WTC11 (cell line): ENCODE results near the gene GPR15LG. TPM values are rescaled to one million over a fixed set of nuclear protein-coding genes. Genes with fewer than 3 reads are reported as not detected.

ENCODE experiments used
- ATAC-seq: fragments of 200-7000 bp; cut with Tn5 transposase; 2 replicates; pipeline ENCODE4 v1.10.0; 2021; ENCODE audit warnings: mild to moderate bottlenecking, moderate library complexity
- CTCF ChIA-PET: fragments of 300-600 bp; sonication (Branson Sonifier 250); formaldehyde crosslinking; loops from one replicate; lab custom pipeline; 2021; ENCODE audit warnings: antibody characterized with exemption; lab: Charles Lee
- POLR2A ChIA-PET: fragments of 350-600 bp; sonication (Branson Sonifier 250); formaldehyde crosslinking; loops from one replicate; lab custom pipeline; 2021; ENCODE audit warnings: antibody characterized with exemption; lab: Charles Lee
- DNase-seq: peaks from one replicate; pipeline ENCODE4 v3.0.0; 2021; ENCODE audit warnings: low spot score
- H3K27ac Mint-ChIP-seq: 2 replicates; pipeline ENCODE4 v1.8.0; 2021; ENCODE audit warnings: mixed read lengths
- H3K27me3 Mint-ChIP-seq: 2 replicates; pipeline ENCODE4 v1.8.0; 2021; ENCODE audit warnings: low read depth, mild to moderate bottlenecking, moderate library complexity, mixed read lengths
- H3K36me3 Mint-ChIP-seq: 2 replicates; pipeline ENCODE4 v1.8.0; 2021; ENCODE audit warnings: mixed read lengths
- H3K4me1 Mint-ChIP-seq: 2 replicates; pipeline ENCODE4 v1.8.0; 2022; ENCODE audit warnings: mixed read lengths
- H3K4me3 Mint-ChIP-seq: 2 replicates; pipeline ENCODE4 v1.8.0; 2021; ENCODE audit warnings: mild to moderate bottlenecking, moderate library complexity, mixed read lengths
- H3K9me3 Mint-ChIP-seq: 2 replicates; pipeline ENCODE4 v1.8.0; 2021; ENCODE audit warnings: mixed read lengths
- CREB1 ChIP-seq: sonication (generic); formaldehyde crosslinking; IDR thresholded peaks from 2 replicates; pipeline ENCODE4 v1.8.0; 2023; ENCODE audit warnings: mild to moderate bottlenecking, missing genetic modification reagents
- FOXJ3 ChIP-seq: sonication (generic); formaldehyde crosslinking; IDR thresholded peaks from 2 replicates; pipeline ENCODE4 v1.9.0; 2021; ENCODE audit warnings: missing genetic modification reagents, mild to moderate bottlenecking, borderline replicate concordance
- JAZF1 ChIP-seq: fragments of 250-450 bp; sonication (Bioruptor Pico); IDR thresholded peaks from 2 replicates; pipeline ENCODE4 v1.9.0; 2021; ENCODE audit warnings: moderate library complexity, mild to moderate bottlenecking, inconsistent platforms
- NR3C1 ChIP-seq: sonication (generic); formaldehyde crosslinking; conservative IDR thresholded peaks from 2 replicates; pipeline ENCODE4 v1.8.1; 2023; ENCODE audit warnings: low read depth, mild to moderate bottlenecking, missing genetic modification reagents
- RELA ChIP-seq: sonication (generic); formaldehyde crosslinking; IDR thresholded peaks from 2 replicates; pipeline ENCODE4 v1.8.1; 2022; ENCODE audit warnings: missing genetic modification reagents, mild to moderate bottlenecking, borderline replicate concordance
- RORB ChIP-seq: fragments of 250-450 bp; sonication (Bioruptor Pico); IDR thresholded peaks from 2 replicates; pipeline ENCODE4 v1.9.0; 2021; ENCODE audit warnings: mild to moderate bottlenecking
- SMAD3 ChIP-seq: sonication (generic); formaldehyde crosslinking; IDR thresholded peaks from 2 replicates; pipeline ENCODE4 v1.8.0; 2022; ENCODE audit warnings: missing genetic modification reagents, mild to moderate bottlenecking, borderline replicate concordance
- TCF7 ChIP-seq: sonication (generic); formaldehyde crosslinking; IDR thresholded peaks from 2 replicates; pipeline ENCODE4 v1.8.0; 2022; ENCODE audit warnings: mild to moderate bottlenecking, low read depth, missing genetic modification reagents, moderate library complexity
- ZNF121 ChIP-seq: sonication (generic); formaldehyde crosslinking; IDR thresholded peaks from 2 replicates; pipeline ENCODE4 v1.8.0; 2023; ENCODE audit warnings: missing genetic modification reagents
- ZNF138 ChIP-seq: sonication (generic); formaldehyde crosslinking; conservative IDR thresholded peaks from 2 replicates; pipeline ENCODE4 v1.8.1; 2022; ENCODE audit warnings: mild to moderate bottlenecking, moderate library complexity, missing genetic modification reagents
- total RNA-seq: library from RNA; stranded (reverse); gene quantifications from 3 replicates; pipeline ENCODE4 v1.2.3, GENCODE V29; 2021
- TF ChIP-seq, protein P1 (sequence below): fragments of 250-450 bp; sonication (Bioruptor Pico); IDR thresholded peaks from 2 replicates; pipeline ENCODE4 v1.8.0; 2021; ENCODE audit warnings: mild to moderate bottlenecking
- TF ChIP-seq, protein P2 (sequence below): sonication (generic); formaldehyde crosslinking; IDR thresholded peaks from 2 replicates; pipeline ENCODE4 v1.8.0; 2022; ENCODE audit warnings: mild to moderate bottlenecking, missing genetic modification reagents
- TF ChIP-seq, protein P3 (sequence below): sonication (generic); formaldehyde crosslinking; IDR thresholded peaks from 2 replicates; pipeline ENCODE4 v1.8.1; 2023; ENCODE audit warnings: mild to moderate bottlenecking, missing genetic modification reagents, borderline replicate concordance
- TF ChIP-seq, protein P4 (sequence below): sonication (generic); formaldehyde crosslinking; IDR thresholded peaks from 2 replicates; pipeline ENCODE4 v1.8.0; 2022; ENCODE audit warnings: mild to moderate bottlenecking, missing genetic modification reagents
- TF ChIP-seq, protein P5 (sequence below): sonication (generic); formaldehyde crosslinking; IDR thresholded peaks from 2 replicates; pipeline ENCODE4 v1.8.1; 2023; ENCODE audit warnings: mild to moderate bottlenecking, missing genetic modification reagents, moderate library complexity
- TF ChIP-seq, protein P6 (sequence below): sonication (generic); formaldehyde crosslinking; IDR thresholded peaks from 2 replicates; pipeline ENCODE4 v1.8.0; 2023; ENCODE audit warnings: missing genetic modification reagents
- TF ChIP-seq, protein P7 (sequence below): fragments of 250-450 bp; sonication (Bioruptor Pico); IDR thresholded peaks from 2 replicates; pipeline ENCODE4 v1.9.0; 2021; ENCODE audit warnings: mild to moderate bottlenecking, borderline replicate concordance

The GPR15LG gene
- total RNA-seq, 1 experiment from 2014 or later: not detected

DNA sequence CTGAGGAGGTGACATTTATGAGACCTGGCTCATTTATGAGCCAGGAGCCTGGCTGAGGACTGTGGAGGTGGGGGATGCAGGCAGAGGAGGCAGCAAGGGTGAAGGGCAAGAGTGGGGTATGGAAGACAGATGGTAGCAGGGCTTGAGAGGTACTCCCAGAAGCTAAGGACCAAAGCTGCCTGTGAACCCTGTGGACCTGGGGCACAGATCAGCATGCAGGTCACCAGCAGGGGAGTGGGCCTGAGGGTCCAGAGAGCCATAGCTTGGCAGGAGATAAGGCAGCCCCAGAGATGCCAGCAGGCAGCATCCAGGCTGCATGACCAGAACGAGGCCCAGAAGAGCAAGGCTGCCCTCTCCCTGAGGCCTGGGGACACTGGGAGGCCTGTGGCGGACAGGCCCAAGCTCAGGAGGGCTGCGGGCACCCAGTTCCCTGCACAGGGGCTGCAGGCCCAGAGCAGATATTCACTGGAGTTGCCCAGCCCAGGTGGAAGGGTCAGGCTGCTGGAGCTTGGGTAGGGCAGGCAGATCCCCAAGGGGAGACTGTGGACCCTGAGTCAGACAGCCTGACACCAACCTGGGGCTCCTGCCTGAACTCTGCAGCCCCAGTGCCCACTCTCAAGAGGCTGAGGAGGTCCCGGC is 3.4 kb downstream of the GPR15LG start:
- H3K4me3 Mint-ChIP-seq: no peak overlapping the region

More for the DNA sequence above, 3.4 kb downstream of the GPR15LG start:
- no peak for TF ChIP-seq FOXJ3 (CRISPR knock-in tag)
- no peak for TF ChIP-seq CREB1 (CRISPR knock-in tag)
- TF ChIP-seq, protein P1, sequence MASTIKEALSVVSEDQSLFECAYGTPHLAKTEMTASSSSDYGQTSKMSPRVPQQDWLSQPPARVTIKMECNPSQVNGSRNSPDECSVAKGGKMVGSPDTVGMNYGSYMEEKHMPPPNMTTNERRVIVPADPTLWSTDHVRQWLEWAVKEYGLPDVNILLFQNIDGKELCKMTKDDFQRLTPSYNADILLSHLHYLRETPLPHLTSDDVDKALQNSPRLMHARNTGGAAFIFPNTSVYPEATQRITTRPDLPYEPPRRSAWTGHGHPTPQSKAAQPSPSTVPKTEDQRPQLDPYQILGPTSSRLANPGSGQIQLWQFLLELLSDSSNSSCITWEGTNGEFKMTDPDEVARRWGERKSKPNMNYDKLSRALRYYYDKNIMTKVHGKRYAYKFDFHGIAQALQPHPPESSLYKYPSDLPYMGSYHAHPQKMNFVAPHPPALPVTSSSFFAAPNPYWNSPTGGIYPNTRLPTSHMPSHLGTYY: no peak
- TF ChIP-seq ZNF121 (CRISPR knock-in tag): no peak
- no peak for TF ChIP-seq JAZF1 (CRISPR knock-in tag)
- TF ChIP-seq, protein P2, sequence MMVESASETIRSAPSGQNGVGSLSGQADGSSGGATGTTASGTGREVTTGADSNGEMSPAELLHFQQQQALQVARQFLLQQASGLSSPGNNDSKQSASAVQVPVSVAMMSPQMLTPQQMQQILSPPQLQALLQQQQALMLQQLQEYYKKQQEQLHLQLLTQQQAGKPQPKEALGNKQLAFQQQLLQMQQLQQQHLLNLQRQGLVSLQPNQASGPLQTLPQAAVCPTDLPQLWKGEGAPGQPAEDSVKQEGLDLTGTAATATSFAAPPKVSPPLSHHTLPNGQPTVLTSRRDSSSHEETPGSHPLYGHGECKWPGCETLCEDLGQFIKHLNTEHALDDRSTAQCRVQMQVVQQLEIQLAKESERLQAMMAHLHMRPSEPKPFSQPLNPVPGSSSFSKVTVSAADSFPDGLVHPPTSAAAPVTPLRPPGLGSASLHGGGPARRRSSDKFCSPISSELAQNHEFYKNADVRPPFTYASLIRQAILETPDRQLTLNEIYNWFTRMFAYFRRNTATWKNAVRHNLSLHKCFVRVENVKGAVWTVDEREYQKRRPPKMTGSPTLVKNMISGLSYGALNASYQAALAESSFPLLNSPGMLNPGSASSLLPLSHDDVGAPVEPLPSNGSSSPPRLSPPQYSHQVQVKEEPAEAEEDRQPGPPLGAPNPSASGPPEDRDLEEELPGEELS: no peak
- no peak for TF ChIP-seq ZNF138
- no peak for TF ChIP-seq RELA (CRISPR knock-in tag)
- no peak for TF ChIP-seq RORB (CRISPR knock-in tag)
- TF ChIP-seq, protein P3, sequence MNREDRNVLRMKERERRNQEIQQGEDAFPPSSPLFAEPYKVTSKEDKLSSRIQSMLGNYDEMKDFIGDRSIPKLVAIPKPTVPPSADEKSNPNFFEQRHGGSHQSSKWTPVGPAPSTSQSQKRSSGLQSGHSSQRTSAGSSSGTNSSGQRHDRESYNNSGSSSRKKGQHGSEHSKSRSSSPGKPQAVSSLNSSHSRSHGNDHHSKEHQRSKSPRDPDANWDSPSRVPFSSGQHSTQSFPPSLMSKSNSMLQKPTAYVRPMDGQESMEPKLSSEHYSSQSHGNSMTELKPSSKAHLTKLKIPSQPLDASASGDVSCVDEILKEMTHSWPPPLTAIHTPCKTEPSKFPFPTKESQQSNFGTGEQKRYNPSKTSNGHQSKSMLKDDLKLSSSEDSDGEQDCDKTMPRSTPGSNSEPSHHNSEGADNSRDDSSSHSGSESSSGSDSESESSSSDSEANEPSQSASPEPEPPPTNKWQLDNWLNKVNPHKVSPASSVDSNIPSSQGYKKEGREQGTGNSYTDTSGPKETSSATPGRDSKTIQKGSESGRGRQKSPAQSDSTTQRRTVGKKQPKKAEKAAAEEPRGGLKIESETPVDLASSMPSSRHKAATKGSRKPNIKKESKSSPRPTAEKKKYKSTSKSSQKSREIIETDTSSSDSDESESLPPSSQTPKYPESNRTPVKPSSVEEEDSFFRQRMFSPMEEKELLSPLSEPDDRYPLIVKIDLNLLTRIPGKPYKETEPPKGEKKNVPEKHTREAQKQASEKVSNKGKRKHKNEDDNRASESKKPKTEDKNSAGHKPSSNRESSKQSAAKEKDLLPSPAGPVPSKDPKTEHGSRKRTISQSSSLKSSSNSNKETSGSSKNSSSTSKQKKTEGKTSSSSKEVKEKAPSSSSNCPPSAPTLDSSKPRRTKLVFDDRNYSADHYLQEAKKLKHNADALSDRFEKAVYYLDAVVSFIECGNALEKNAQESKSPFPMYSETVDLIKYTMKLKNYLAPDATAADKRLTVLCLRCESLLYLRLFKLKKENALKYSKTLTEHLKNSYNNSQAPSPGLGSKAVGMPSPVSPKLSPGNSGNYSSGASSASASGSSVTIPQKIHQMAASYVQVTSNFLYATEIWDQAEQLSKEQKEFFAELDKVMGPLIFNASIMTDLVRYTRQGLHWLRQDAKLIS (CRISPR knock-in tag): no peak
- no peak for TF ChIP-seq NR3C1 (CRISPR knock-in tag)
- TF ChIP-seq, protein P4, sequence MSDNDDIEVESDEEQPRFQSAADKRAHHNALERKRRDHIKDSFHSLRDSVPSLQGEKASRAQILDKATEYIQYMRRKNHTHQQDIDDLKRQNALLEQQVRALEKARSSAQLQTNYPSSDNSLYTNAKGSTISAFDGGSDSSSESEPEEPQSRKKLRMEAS (CRISPR knock-in tag): no peak
- no peak for TF ChIP-seq TCF7 (CRISPR knock-in tag)
- TF ChIP-seq, protein P5, sequence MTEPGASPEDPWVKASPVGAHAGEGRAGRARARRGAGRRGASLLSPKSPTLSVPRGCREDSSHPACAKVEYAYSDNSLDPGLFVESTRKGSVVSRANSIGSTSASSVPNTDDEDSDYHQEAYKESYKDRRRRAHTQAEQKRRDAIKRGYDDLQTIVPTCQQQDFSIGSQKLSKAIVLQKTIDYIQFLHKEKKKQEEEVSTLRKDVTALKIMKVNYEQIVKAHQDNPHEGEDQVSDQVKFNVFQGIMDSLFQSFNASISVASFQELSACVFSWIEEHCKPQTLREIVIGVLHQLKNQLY: no peak
- TF ChIP-seq, protein P6, sequence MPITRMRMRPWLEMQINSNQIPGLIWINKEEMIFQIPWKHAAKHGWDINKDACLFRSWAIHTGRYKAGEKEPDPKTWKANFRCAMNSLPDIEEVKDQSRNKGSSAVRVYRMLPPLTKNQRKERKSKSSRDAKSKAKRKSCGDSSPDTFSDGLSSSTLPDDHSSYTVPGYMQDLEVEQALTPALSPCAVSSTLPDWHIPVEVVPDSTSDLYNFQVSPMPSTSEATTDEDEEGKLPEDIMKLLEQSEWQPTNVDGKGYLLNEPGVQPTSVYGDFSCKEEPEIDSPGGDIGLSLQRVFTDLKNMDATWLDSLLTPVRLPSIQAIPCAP: no peak
- no peak for TF ChIP-seq SMAD3 (CRISPR knock-in tag)
- TF ChIP-seq, protein P7, sequence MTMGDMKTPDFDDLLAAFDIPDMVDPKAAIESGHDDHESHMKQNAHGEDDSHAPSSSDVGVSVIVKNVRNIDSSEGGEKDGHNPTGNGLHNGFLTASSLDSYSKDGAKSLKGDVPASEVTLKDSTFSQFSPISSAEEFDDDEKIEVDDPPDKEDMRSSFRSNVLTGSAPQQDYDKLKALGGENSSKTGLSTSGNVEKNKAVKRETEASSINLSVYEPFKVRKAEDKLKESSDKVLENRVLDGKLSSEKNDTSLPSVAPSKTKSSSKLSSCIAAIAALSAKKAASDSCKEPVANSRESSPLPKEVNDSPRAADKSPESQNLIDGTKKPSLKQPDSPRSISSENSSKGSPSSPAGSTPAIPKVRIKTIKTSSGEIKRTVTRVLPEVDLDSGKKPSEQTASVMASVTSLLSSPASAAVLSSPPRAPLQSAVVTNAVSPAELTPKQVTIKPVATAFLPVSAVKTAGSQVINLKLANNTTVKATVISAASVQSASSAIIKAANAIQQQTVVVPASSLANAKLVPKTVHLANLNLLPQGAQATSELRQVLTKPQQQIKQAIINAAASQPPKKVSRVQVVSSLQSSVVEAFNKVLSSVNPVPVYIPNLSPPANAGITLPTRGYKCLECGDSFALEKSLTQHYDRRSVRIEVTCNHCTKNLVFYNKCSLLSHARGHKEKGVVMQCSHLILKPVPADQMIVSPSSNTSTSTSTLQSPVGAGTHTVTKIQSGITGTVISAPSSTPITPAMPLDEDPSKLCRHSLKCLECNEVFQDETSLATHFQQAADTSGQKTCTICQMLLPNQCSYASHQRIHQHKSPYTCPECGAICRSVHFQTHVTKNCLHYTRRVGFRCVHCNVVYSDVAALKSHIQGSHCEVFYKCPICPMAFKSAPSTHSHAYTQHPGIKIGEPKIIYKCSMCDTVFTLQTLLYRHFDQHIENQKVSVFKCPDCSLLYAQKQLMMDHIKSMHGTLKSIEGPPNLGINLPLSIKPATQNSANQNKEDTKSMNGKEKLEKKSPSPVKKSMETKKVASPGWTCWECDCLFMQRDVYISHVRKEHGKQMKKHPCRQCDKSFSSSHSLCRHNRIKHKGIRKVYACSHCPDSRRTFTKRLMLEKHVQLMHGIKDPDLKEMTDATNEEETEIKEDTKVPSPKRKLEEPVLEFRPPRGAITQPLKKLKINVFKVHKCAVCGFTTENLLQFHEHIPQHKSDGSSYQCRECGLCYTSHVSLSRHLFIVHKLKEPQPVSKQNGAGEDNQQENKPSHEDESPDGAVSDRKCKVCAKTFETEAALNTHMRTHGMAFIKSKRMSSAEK (CRISPR knock-in tag): no peak
- ATAC-seq: no peak
- ChIA-PET POLR2A (no interaction called here), CTCF (interaction anchor here (0.7 to 1.1 kb wide), 3 partner anchors 13 to 60 kb away, joined by 3 read pairs; no protein-coding TSS in a partner anchor)
- H3K4me1 Mint-ChIP-seq: no peaks in the 10 kb centered on the region
- H3K27ac Mint-ChIP-seq: no peak overlapping the region
- H3K27me3 Mint-ChIP-seq: peaks cover 5% of the 10 kb centered on the region
- peaks cover 7% of the 10 kb centered on the region for H3K9me3 Mint-ChIP-seq
- DNase-seq: no peak
- H3K36me3 Mint-ChIP-seq: peaks cover 7% of the 10 kb centered on the region
